ENCODE data around the gene MRPS27.

MRPS27 gene

DNA sequence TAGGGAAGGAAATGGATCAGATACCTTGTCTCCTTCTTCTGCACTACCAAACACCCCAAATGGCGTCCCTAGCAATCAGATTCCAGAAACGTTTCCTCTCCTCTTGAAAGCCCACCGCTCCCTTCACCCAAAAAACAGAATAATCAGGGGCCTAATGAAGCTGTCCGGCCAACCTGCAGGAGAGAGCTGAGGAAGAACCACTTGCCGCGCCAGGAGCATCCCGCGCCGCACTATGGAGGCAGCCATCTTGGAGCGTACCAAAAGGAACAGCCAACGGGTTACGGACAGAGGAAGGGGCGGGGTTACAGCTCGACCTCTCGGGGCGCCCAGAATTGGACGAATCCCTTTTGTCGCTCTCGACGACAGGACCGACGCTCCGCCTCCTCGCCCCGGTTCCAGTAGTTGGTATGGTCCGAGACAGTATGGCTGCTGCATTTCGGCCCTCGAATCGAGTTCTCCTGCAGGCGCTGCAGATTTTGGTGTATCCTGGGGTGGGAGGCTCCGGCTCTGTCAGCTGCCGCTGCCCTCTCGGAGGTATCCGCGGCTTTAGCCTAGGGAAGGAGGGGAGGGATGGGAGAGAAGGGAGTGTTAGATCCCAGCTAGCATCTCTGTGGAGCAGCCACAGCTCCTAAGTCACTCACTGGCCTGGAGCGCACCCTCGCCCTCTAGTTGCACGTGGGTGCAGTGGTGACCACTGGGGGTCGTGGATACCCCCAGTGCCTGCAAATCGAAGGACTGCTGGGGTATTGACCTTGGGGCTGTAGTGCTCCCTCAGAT is at the start of gene MRPS27, which contains the start of gene PTCD2:
Gene MRPS27, minus strand, starts transcription at position 265 of the 777 bp plus-strand sequence. Its CDS starts 19 bp downstream, at position 246.
Gene PTCD2, plus strand, starts transcription at position 398 of the 777 bp plus-strand sequence. Its CDS starts 10 bp downstream, at position 408.
- peak; percentile 98 for DNase-seq

DNA sequence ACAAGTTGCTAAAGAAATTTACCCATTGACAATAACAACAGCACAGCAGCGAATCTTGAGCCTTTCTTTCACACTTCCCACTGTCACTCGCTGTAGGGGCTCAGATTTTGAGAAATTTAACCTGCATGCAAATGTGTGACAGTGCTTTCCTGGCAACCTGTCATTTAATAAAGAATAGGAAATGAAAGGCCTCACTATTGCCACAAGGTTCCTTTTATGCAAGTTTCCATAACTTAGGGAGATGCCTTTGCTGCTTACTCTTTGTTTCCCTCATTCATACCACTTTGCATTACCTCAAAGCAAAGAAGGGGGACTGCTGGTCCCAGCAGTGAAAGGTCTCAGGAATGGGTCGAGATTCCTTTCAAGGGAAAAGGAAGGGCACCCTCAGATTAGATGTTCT is 49.7 kb upstream of the MRPS27 start:
- no peak for DNase-seq

DNA sequence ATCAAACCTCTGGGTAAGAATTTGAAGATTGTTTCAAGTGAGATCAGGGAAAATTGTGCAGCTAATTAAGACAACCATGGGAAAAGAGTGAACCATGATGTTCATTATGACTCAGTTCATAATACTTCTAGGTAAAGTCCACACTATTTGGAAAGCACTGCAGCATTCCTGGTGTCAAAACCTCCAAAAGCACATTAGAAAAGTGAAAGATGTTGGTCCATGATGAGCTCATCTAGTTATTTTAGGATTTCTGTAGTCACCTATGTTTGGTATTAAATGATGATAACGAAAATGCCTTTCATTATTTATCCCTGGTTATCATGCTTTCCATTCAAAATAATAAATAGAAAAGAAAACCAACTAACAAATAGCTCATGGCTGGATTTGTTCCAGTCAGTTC is 49.3 kb upstream of the MRPS27 start:
- no peak for DNase-seq

DNA sequence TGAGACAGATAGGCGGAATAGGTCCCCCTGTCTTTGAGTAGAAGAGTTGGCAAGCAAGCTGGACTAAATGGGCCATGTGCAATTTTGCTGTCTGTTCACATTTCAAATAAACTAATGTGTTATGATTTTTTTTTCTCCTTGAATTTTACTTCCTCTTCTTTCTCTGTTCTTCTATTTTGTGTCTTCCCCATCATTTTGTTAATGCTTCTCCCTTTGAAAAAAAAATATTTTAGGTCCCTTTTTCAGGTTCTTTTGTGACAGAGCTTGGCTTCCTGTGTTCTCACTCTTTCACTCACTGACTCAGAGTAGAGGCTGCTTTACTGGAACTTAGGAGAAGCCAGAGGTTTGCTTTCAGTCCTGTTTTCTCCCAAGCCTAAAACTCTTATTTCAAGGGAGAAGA is 48.2 kb upstream of the MRPS27 start:
- no peak for DNase-seq

DNA sequence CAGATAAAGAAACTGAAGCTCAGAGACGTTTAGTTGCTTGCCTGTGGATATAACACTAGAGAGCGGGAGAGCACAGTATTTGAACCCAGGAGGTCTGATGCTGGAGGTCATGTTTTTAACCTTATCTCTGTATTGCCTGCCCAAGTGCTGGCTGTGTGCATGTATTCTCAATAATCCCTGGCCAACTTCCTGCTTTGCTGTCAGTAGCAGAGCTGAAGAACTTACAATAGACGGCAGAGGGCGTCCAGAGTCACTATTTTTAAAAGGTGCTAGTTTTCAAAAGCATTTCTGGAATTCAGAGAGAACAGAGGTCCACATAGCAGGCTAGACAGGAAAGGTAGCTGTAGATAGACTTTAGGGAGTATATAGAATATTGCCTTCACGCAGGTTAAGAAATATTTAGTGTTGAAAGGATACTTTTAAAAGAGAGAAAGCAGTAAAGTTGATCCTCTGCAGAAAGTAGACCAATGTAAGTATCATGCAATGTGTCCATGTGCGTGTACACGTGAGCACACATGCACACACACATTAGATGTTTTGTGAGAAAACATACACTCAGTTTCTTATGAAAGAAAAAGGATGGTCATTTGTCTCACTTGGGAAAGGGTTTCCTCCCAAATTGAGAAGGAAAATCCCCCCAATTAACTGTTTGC is 46.4 kb upstream of the MRPS27 start:
- peak; percentile 81 for DNase-seq

DNA sequence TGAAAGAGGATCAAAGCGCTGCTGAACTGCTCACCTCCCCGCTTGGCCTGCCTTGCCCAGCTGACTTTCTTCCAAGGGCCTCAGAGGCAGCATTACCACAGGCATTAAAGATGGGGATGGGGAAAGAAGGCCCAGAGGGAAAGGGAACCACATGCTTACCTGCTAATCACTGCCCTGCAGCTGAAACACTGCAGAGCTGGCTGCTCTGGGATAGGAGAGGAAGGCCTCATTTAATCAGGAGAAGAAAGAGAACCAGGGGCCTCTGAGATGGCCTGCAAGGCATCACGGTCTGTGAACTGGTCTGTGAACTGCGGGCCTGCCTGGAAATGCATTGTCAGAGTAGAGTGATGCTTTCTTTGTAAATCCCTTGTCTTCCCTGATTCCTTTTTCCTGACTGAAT is 44.9 kb upstream of the MRPS27 start:
- no peak for DNase-seq

DNA sequence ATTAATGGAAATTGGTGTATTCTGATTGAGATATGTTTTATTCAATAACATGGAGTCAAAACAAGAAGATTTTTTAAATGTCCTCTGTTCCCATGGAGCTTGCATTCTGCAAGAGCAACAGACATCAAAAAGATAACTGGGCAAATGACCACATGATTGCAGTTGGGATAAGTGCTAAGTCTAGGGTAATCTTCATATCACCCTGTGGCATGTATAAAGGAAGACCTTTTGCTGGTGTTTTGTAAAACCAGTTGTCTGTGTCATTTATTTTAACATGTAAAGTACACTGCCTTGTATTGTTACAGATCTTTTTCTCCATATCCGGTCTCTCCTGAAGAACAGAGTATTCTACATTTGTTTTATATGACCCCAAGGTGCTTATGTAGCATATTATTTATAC is 44.1 kb upstream of the MRPS27 start:
- peak; percentile 11 for DNase-seq

DNA sequence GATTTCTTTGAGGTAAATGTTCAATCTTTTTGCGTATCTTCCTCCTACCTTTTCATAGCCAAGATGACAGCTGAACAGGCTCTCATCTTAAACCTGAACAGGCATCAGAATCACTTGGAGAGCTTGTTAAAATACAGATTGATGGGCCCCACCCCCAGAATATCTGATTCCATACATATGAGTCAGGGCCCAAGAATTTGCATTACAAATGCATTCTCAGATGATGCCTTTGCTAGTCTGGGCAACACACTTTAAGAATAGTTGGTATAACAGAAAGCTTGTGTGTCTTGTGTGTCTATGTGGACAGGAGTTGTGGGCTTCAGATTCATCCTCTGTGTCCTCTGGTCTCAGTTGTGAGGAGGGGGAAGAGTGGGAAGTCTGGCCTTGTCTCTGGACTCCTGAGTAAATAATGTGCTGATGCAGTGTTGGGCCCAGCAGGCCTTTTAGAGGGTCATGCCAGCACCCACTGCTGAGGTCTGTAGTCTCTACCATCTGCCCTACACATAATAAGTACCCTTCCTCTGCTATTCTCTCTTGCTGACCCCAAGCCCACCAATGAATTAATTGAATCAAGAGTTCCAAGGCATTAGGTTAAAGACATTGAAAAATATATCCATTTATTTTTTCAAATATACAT is 43.2 kb upstream of the MRPS27 start:
- no peak for DNase-seq

DNA sequence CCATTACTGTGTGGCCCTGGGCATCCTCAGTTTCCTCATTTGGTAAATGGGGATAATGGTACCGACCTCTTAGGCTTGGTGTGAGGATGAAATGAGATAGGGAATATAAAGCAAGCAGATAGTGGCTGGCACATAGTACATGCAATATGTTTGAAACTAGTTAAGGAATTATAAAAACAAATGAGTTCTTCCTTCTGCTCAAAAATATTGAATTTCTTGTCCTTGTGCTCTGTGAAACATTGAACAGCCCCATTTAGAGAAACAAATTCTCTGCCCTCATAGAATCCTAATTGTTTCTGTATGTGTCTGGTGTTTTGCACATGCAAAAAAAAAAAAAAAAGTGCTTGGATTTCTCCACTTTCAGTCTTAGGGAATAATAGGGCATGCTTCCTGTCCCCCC is 39.8 kb upstream of the MRPS27 start:
- DNase-seq = no peak

DNA sequence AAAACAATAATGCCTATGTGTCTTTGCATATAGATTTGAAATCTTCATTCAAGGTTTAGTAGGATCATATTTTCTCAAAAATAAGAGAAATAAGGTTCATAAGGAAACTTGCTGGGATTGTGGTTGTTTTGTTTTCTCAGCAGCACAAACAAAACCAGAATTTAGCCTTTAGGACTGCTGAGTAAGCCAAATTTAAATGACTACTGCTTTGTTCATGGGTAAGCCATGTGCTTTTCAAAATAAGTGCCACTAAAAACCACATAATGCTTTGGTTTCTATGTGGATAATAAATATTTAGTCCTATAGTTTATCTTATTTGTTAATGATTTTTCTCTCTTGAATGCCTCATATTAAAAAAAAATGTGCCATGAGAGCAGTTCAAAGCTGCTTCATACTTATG is 38.9 kb upstream of the MRPS27 start:
- no peak for DNase-seq

DNA sequence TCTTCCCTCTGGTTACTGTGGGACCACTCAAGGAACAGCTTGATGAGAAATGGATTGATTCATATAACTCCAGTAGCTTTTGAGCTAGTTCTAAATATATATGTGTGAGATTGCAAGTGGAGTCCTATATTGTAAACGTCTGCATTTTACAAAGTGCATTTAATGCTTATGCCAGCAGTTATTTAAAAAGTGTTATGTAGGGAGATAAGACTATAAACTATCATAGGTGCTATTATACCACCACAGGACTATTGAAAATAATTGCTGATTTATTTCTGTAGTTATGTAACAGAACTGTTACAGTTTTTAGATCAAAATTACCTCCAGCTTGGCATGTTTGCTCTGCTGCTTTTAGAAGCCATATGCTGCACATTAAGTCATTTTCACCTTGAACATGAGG is 36.3 kb upstream of the MRPS27 start:
- DNase-seq = no peak

DNA sequence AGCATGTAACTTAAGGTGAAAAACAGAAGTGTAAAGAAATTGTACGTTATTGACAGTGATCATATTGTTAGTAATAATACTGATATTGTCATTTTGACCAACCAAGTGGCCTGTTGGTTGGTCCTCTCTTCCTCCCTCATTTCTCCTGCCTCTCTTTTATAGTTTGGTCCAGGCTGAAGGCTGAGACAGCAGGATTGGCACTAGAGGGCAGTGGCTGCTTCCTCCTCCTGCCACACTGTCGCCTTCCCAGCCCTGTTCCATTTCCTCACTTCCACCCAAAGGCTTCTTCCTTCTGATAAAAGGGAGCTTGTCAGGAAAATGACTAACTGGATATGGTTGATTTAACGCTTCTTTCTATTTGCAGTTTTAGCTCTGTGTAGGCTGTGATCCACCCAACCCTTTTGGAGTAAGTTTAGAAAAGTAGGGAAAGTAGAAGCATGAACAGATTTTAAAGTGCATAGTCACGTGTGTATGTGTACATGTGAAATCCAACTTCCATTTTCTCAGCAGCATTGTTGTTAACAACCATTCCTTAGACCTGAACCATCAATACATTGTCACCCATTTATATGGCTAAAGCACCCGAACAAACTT is 35.8 kb upstream of the MRPS27 start:
- no peak for DNase-seq

DNA sequence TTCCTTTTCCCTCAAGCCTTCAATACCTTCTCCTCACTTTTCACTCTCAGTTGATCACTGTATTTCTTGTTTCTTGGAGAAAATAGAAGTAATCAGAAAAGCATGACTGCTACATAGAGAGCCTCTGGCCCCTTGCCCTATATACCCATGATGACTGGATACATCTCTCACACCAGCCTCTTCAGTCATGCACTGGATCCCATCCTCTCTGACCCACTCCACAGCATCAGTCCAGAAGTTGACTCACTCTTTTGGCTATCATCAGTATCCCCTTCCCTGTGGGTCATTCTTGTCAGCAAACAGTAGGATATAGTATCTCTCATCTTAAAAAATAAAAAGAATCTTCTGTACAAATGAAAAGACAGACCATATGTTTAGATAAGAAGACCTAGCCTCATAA is 33.0 kb upstream of the MRPS27 start:
- DNase-seq = no peak

DNA sequence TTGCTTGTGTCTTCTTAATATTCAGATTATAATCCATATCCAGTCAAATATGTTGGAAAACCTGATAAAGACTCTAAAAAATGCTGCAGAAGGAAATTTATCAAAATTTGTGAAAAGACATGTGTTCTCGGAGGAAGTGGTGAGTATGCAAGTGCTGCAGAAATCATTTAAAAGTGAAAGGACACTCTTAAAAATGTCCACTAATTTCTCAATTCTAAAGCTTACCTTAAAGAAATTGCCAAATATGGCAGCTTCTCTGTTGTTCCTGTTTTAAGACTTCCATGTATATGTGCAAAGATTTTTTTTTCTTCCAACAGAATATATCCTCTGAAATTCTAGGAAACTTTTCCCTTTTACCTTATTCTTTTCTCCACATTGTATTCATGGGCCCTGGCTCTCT is 32.6 kb upstream of the MRPS27 start:
- DNase-seq = no peak

DNA sequence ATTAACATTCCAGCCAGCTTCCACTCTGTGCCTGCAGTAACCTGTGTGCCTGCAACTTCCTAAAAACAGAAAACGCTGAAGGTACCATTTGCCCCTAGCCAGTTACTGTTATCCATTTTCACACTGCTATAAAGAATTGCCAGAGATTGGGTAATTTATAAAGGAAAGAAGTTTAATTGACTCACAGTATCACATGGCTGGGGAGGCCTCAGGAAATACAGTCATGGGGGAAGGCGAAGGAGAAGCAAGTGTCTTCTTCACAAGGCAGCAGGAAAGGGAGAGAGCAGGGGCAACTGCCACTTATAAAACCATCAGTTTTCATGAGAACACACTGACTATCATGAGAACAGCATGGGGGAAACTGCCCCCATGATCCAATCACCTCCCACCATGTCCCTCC is 31.3 kb upstream of the MRPS27 start:
- DNase-seq = no peak

DNA sequence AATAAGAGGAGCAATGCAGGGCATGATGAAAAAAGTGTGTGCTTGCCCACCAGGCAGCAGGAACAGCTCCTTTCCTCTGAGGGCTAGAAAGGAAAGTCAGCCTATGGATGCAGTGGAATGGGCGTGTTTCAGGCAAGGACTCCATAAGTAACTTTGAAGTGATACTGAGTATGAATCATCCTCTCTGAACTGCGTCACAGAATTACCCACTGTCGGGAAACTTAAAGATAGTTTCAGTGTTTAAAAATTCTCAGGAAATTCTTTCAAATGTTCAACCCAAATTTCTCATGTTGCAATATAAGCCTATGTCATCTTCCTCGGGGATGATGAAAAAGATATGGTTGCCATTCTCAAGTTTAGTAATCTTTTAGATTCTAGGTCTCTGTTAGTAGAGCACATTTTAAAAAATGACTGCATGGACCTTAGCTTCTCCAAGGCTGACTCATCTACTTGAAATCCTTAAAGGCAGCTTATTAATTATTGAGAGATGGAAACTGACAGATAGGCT is 27.8 kb upstream of the MRPS27 start:
- DNase-seq = no peak

DNA sequence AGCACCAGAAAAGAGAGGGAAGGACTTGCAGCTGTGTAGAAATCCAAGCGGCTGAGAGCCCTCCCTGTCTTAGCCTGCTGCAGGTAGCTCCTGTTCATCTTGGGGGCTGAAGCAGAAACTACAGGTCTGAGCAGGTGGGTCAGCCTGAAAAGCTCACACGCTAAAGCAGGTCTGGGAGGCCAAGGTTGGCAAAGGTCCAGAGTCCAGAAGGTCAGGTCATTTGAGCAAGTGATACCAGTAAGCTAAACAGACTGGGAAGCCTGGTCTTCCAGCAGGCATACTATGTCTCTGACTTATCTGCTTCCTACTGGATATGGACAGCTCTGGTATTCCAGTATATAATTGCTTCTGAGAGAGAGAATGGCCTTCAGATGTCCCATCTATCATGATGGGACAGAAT is 26.4 kb upstream of the MRPS27 start:
- DNase-seq = no peak

DNA sequence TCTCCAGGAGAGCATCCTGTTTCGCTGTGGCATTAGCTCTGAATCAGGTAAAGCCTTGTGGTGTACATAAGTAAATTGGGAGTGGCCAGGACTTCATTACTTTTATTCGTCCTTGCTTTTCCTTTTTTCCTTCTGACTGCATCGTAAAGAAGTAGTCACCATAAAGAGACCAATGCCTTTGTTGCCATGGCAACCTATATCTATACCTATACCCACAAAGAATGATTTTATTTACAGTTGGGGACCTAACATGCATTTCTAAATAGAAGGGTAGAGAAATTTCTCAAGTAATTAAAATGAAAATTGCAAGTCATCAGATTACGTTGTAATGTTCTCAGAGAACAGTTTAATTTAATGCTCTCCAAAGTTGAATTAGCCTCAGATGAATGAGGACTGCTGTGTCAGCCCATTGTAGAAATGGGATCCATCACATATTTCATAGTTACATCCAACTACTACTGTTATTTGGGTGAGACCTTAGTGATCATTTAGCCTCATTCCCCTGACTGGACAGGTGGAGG is 18.7 kb upstream of the MRPS27 start:
- no peak for DNase-seq

DNA sequence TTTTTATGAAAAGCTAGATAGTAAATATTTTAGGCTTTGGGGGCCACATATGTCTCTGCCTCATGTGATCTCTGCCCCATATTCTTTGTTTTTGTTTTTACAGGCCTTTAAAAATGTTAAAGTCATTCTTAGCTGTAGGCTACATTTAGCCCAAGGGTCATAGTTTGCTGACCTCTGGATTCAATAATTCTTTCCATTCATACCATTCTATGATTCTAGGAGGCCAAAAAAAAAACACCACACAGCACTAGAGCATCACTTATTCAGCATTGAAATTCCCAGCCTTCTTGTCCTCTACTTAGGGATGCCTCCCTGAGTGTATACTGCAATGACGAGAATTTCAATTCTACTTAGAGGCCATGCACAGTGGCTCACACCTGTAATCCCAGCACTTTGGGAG is 17.1 kb upstream of the MRPS27 start:
- DNase-seq = no peak

DNA sequence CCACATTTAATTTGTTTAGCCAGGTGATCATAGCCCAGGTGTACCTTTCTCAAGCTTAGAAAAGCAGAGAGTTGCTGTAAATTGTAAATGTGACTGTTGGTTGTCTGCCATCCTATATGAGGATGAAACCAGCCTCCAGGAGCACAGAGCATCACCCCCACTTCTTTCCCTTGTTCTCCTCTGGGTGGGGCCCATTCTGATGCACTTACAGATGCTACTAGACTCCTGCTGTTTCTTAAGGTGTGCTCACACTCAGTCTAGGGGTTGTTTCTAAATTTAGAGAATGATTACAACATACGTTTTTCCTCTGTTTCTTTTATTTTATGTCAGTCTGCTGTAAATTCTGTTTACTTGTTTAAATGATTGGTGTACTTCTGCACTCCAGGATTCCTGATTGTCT is 10.7 kb upstream of the MRPS27 start:
- DNase-seq = no peak

DNA sequence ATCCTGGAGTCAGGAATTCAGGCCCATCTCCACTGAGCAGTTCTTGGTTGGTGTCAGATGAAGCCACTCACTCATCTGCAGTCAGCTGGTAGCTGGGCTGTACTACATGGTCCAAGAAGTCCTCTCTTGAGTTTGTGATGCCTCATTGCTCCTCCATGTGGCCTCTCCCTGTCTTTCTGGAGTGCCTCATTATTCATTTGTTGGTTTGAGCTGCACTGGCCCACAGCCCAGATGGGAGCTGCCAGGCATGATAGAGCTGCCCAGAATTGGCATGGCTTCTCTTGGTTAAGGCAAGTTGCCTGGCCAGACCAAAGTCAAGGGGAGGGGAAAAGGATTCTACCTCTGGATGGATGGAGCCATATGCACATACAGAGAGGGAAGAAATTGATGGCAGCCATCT is 8.1 kb upstream of the MRPS27 start:
- peak; percentile 68 for DNase-seq

DNA sequence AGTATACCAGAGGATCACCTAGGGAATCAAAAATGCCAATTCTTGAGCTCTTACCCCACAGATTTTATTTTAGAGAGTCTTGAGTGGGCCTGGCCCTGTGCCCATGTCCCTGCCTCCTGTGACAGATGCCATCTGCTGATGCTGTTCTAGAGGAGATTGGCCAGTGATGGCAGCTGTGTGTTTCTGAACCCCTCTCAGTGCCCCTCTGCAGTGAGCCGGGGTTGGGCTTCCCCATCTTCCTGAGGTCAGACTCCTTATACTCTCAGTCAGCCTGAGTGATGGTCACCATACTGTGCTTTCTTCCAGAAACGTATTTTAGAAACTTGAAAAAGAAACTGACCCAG is 6.2 kb upstream of the MRPS27 start:
- DNase-seq = no peak

DNA sequence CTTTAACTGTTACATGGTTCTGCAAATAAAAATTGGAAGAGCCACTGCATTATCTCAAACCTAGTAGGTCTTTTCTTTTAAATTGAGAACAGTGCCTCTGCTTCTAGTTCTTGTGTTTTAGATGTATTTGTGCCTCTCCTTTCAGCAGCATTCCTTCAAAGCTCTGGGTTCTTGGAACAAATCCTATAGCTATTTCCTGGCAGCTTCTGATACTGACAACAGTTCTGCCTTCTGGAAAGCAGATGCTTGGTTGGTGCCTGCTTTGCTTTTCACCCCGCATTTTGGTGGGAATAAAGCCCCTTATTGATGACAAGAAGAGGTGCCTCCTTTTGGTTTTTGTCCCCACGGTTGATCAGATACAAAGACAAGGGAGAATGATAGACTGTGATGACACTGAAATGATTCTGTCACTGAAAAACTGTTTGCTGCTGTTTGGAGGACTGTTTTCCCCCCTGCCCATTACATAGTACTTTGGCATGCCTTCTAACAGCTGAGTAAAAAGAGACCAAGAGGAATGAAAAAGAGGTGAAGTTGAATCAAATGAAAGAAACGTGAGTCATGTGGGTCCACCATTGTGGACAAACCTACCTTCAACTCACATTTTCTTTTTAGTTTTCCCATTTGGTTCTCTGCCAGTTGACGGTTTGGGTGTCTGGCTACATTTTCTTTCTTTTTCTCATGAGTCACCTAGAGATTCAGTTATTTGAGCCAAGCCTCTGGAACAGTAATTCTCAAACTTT is 5.7 kb upstream of the MRPS27 start:
- DNase-seq = no peak

All from hematopoietic multipotent progenitor cell treated with erythropoietin and hydrocortisone succinate and interleukin-3 and kit ligand, for 8 days (in vitro differentiated cells).